A172 (cell line): ENCODE data around the gene NUP58. TPM values are rescaled to one million over a fixed set of nuclear protein-coding genes. Genes with fewer than 3 reads are reported as not detected.
"Not testable (repeated sequence)": the region's sequence is repeated elsewhere in the genome, so short reads cannot be mapped to it uniquely, and the experiment has no call there.

ENCODE experiments used
- DNase-seq: peaks from one replicate; pipeline ENCODE4 v3.0.0-alpha.2; 2015; ENCODE audit warnings: low spot score
- total RNA-seq: library from RNA; depleted of rRNA; stranded (reverse); fragments of >200 nt; shearing (Covaris generic); gene quantifications from 2 replicates; pipeline ENCODE4 v1.2.3, GENCODE V29; 2014

The NUP58 gene
- total RNA-seq, 1 experiment from 2014 or later, result 102 TPM

DNA sequence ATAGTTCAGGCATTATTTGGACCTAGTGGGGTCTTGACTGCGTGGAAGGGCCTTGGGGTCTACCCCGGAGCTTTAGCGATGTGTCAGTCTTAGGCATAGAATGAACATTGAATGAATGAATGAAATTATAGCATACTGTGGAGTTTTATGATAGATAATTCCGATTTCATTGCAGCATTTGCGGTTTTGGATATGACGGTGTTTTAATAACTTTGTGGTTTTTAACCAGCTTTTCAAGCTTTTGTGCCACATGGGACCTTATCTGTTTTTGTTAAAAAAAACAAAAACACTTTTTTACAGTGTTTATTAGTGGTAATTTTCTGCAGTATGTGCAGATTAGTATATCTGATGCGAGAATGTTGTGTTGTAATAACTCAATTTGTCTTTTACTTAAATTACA is 696 bp downstream of the NUP58 start:
- DNase-seq, result no peak

GRCh38 chr13:25306671-25307464 is 5.4 kb downstream of the NUP58 start:
- no peak for DNase-seq

- DNase-seq, result no peak
These were observed 9.5 kb downstream of the NUP58 start for GRCh38 chr13:25310891-25311290.

DNA sequence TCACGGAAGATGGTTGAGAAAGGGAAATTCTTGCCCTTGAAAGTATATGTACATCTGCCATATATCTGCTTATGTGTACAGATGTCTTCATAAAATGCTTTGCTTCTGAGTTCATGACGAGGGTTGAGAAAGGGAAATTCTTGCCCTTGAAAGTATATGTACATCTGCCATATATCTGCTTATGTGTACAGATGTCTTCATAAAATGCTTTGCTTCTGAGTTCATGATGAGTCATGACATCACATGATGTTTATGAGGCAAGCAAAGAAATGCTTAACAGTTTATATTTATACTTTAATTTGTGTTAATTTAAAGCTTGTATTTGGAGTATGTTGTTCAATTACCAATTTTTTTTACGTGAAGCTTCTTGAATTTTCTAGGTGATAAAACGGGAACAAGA is 17.5 kb downstream of the NUP58 start:
- peak; percentile 44 for DNase-seq

DNA sequence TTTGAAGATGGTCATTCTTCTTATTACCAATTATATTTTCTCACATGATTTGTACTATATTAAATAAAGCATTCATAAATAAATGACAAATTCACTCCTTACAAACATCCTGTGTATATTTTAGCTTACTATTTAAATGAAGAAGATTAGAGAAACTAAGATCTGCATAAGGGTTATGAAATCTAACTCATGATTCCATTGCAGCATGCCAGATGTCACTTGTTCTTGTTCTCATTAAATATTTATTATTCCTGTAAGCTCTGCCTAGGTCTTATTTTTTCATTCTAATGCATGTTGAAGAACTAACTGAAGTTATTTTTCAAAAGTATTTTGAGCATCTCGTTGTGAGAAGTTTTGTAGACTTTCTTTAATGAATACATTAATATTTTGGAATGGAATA is 18.3 kb downstream of the NUP58 start:
- no peak for DNase-seq

DNA sequence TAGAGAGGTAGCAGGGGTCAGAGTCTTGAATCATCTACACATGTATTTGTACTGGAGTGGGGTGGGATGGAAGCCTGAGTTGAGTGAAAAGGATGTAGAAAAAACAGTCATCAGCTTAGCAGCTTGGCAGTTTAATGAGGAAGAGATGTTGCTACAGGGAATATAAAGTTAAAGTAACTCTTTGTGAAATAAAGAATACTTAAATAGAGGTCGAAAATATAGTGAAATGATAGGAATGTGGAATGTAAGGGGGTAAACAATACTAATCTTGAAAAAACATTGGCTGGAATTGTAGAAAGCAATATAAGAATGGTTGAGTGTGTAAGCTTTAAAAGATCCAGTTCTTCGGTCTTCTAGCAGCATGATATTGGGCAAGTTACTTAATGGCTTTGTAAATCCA is 22.7 kb downstream of the NUP58 start:
- DNase-seq, result no peak

GRCh38 chr13:25329706-25330105 is 28.3 kb downstream of the NUP58 start:
- no peak for DNase-seq

GRCh38 chr13:25330541-25330940 is 29.1 kb downstream of the NUP58 start:
- peak; percentile 13 for DNase-seq

DNA sequence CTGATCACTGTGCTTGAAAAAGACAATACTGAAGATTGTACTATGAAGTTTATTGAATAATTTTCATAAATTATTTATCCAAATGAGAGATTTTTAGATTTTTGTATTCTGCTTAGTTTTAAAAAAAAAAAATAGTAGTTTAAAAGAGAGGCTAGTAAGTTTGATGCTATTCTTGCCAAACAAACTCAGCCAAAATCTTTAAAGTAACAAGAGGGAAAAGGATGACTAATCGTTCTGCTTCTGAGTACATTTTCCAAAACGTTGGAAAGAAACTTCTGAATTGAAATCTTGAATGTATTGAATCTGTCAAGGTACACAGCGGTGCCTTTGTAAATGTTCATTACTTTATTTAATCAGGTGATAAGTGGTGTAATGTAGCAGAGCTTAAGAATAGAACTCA is 34.4 kb downstream of the NUP58 start:
- DNase-seq, result no peak

DNA sequence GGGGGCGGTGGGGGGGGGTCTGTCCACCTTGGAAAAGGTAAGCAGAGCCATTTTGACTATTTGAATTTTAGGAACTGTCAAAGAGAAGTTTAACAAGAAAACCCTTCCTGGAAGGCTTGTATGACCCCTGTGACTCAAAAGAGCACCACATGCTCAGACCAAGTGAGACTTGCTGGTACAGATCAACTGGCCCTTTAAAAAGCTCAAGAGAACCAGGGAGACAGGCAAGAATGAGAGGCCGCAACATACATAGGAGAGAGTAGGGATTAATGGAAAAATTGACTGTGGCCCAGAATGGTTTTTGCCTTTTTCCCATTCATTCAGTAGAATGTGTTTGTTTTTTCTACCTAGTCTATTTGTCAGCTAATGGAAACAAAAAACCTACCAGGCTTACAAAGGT is 44.2 kb downstream of the NUP58 start:
- no peak for DNase-seq

DNA sequence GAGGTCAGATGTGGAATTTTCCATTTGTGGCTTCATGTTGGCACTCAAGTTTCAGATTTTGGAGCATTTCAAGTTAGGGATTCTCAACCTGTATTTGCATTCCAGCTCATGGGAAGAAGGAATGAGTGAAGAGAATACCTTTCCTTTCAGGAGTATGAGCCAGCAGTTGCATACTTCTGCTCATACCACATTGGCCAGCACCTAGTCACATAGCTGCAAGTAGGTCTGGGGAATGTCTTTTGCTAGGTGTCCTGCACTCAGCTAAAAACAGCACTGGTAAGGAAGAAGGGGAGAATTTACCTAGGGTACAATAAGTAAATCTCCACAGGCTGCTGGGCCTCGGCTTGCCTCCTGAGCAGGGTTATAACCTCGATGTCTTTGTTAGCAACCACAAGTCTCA is 45.7 kb downstream of the NUP58 start:
- no peak for DNase-seq

DNA sequence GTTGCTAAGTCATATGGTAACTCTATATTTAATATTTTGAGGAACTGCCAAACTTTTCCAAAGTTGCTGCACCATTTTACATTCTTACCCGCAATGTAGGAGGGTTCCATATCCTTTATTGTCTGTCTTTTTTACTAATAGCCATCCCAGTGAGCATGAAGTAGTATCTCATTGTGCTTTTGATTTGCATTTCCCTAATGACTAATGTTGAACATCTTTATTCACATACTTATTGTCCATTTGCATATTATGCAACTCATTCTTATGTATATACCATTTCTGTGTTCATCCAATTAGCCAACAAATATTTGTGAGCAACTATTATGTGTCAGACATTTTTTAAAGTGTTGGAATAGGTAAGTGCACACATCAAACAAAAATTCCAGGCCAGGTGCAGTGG is 50.0 kb downstream of the NUP58 start:
- no peak for DNase-seq

DNA sequence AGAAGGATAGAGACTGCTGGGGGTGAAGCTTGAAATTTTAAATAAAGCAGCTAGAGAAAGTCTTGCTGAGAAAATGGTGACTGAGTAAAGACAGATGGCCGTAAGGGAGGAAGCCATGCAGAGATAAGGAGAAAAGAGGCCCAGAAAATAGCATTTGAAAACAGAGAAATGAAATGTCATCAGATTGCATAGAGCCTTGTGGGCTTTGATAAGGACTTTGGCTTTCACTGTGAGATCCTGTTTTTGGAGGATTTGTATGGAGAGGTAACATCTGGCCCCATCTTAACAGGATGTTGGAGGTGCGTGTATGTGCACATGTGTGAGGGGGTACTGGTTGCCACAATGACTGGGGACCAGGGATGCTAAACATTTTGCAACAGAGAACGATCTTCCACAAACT is 50.8 kb downstream of the NUP58 start:
- DNase-seq, result no peak

DNA sequence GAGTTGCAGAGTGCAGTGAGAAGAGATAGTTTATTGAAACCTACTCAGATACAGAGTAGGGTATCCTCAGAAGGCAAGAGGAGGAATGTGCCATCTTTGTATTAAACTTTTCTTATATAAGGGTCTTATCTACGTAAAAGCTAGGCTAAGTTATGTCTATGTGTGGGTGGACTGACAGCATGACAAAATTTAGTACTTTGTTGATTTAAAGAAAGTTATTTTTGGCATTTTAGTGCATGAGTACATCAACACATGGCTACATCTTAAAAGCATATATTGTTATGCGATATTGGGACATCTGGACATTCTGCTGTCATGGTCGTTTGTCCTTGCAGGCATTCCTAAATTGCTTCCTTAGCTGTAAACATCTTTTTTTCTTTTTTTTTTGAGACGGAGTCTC is 51.4 kb downstream of the NUP58 start:
- DNase-seq, result no peak

- DNase-seq, result no peak
These were observed 51.9 kb downstream of the NUP58 start for GRCh38 chr13:25353344-25353743.

GRCh38 chr13:25354377-25354776 is 53.0 kb downstream of the NUP58 start:
- DNase-seq, result no peak

DNA sequence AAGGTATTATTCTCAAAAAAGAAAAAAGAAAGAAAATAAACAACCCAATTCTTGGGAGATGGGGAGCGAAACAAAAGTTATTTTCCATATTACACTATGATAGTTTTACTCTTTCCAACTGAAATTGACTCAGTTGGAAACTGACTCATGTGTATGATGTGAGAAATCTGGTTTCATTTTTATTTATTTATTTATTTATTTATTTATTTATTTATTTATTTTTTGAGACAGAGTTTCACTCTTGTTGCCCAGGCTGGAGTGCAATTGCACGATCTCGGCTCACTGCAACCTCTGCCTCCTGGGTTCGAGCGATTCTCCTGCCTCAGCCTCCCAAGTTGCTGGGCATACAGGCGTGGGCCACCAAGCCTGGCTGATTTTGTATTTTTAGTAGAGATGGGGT is 59.0 kb downstream of the NUP58 start:
- DNase-seq, result not testable (repeated sequence)

GRCh38 chr13:25365720-25366235 is 64.4 kb downstream of the NUP58 start:
- no peak for DNase-seq

DNA sequence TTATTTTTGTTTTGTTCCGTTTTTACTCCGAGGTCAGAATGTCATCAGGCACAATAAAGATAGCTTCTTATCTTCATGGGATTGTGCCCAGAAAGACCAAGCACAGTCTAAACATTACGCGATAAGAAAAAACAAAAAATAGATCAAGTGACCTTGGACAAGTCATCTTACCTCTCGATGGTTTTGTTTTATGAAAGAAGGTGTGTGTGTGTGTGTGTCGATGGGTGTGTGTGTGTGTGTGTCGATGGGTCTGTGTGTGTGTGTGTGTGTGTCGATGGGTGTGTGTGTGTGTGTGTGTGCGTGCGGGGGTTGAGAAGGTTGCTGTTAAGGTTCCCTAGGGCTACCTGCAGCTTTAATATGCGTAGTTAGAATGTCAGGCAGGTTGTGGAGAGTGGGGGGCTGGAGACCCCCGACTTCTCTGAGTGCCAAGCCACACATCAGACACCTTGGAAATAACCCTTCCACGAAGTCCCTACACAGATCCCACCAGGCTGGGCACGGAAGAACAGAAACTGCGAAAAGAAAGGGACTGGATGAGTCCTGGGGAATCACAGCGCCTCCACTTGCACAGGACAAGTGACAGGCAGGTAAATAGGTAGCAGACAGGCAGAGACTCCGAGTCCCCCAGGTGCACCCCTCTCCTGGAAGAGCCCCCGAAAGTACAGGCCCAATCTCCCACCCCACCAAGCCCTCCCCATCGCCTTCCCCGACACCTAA is 69.9 kb downstream of the NUP58 start:
- no peak for DNase-seq

- DNase-seq, result no peak
These were observed 70.5 kb downstream of the NUP58 start, which contains the start of gene ATP8A2 for GRCh38 chr13:25371875-25372283. Gene ATP8A2 (plus strand): TSS chr13:25371974. CDS start chr13:25372213, 239 bp downstream.

DNA sequence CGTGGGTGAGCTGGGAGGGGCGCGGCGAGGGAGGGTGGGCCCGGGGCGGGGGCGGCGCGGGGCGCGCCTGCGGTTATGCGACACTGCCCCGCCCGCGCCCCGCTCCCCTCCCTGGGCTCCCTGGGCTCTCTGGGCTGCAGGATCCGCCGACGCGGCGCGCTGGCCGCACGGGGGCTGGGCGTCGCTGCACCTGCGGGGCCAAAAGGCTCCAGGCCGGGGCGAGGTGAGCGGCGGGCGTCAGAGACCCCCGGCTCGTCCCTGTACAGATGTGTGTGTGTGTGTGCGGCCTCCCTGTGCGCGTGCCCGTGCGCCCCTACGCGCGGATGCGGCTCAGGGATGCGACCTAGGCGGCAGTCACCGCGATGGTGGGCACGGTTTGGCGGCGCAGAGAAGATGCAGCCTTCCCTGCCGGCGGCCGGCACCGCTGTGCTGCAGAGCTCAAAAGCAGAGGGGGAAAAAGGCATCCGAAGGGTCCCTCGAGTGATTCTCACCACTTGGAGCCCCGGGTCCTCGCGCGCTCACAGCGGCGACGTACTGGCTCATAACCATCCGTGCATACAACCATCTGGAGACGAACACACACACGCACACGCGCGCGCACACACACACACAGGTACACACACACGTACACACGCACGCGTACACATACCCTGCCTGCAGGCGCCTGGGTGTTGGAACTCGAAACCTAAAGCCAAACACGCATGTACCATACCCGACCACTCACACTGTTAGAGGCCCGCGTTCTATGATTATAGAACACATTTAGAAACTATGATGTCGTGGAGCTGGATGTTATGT is 71.1 kb downstream of the NUP58 start:
- no peak for DNase-seq

DNA sequence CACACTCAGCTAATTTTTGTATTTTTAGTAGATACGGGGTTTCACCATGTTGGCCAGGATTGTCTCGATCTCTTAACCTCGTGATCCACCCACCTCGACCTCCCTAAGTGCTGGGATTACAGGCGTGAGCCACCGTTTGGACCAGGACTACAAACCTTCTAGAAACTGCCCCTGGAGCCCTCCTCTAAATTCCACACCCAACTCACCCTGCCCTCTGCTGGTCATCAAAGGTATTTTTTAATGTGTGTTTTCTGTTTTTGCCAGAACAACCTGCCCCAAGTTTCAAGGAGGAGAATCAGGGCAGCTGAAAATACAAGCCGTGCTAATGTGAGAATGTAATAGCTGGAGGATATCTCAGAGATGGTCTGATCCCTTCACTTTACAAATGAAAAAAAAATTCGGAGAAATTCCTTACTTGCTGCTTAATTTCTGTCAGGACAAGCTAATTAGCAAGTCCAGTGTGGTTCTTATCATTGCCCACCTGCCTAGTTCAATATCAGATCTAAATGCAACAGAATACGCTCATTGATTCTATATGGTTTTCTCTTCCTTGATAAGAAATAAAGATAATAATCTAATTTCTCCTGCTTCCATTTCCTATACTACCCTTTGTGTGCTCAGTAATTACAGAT is 74.4 kb downstream of the NUP58 start:
- DNase-seq, result peak; percentile 35
